ENCODE measurements around the gene MLPH.

Gene MLPH

GRCh38 chr2:237524631-237525030 lies 37.6 kb downstream of the MLPH start:
- no peak for DNase-seq (ENCODE audit: low read depth in 2 of 2)

GRCh38 chr2:237525559-237526157 lies 38.6 kb downstream of the MLPH start:
- DNase-seq (ENCODE audit: low read depth in 2 of 2): no peak

- no peak for DNase-seq (ENCODE audit: low read depth in 2 of 2)
Measured at GRCh38 chr2:237527233-237527632, 40.2 kb downstream of the MLPH start.

GRCh38 chr2:237527766-237528165 lies 40.7 kb downstream of the MLPH start:
- DNase-seq (ENCODE audit: low read depth in 2 of 2): no peak

GRCh38 chr2:237529452-237530402 lies 42.7 kb downstream of the MLPH start:
- no peak for DNase-seq (ENCODE audit: low read depth in 2 of 2)

GRCh38 chr2:237530472-237531433 lies 43.7 kb downstream of the MLPH start:
- no peak for DNase-seq (ENCODE audit: low read depth in 2 of 2)

- DNase-seq (ENCODE audit: low read depth in 2 of 2): no peak
Measured at GRCh38 chr2:237532160-237532559, 45.1 kb downstream of the MLPH start.

GRCh38 chr2:237533668-237534161 lies 46.7 kb downstream of the MLPH start:
- no peak for DNase-seq (ENCODE audit: low read depth in 2 of 2)

- DNase-seq (ENCODE audit: low read depth in 2 of 2): no peak
Measured at GRCh38 chr2:237534380-237534779, 47.3 kb downstream of the MLPH start.

GRCh38 chr2:237535385-237536082 lies 48.5 kb downstream of the MLPH start:
- no peak for DNase-seq (ENCODE audit: low read depth in 2 of 2)

GRCh38 chr2:237536083-237536415 lies 49.0 kb downstream of the MLPH start:
- DNase-seq (ENCODE audit: low read depth in 2 of 2): no peak

GRCh38 chr2:237536617-237537016 lies 49.6 kb downstream of the MLPH start:
- DNase-seq (ENCODE audit: low read depth in 2 of 2): no peak

- DNase-seq (ENCODE audit: low read depth in 2 of 2): no peak
Measured at GRCh38 chr2:237538001-237538720, 51.1 kb downstream of the MLPH start.

- no peak for DNase-seq (ENCODE audit: low read depth in 2 of 2)
Measured at GRCh38 chr2:237538901-237539300, 51.9 kb downstream of the MLPH start.

- no peak for DNase-seq (ENCODE audit: low read depth in 2 of 2)
Measured at GRCh38 chr2:237539681-237540080, 52.6 kb downstream of the MLPH start.

- DNase-seq (ENCODE audit: low read depth in 2 of 2): no peak
Measured at GRCh38 chr2:237540223-237540775, 53.2 kb downstream of the MLPH start.

- DNase-seq (ENCODE audit: low read depth in 2 of 2): no peak
Measured at GRCh38 chr2:237540823-237541222, 53.8 kb downstream of the MLPH start.

- no peak for DNase-seq (ENCODE audit: low read depth in 2 of 2)
Measured at GRCh38 chr2:237541243-237541642, 54.2 kb downstream of the MLPH start.

- no peak for DNase-seq (ENCODE audit: low read depth in 2 of 2)
Measured at GRCh38 chr2:237542001-237542704, 55.1 kb downstream of the MLPH start.

Data from stimulated activated CD4-positive, alpha-beta T cell treated with anti-CD3 and anti-CD28 coated beads, Interleukin-15, amount 100 ng/mL, for 48 hours (primary cell).